MV-4-11 (cell line): ENCODE results near the gene C1orf35.
A peak's percentile ranks its signal among the peaks of the same experiment; 100 is the strongest.

Experiments used
- DNase-seq: peaks from one replicate; lab custom pipeline; 2025; lab: John Stamatoyannopoulos, UW

Gene C1orf35

GRCh38 chr1:228102791-228103620, at the start of gene C1orf35:
Gene C1orf35 (minus strand): TSS chr1:228103325. CDS start chr1:228103227, 98 bp downstream.
- peak; percentile 87 for DNase-seq

GRCh38 chr1:228152918-228153258, 49.8 kb upstream of the C1orf35 start:
- DNase-seq, result no peak

- DNase-seq, result no peak
These were observed 49.2 kb upstream of the C1orf35 start for GRCh38 chr1:228152097-228152917.

- DNase-seq, result no peak
These were observed 48.2 kb upstream of the C1orf35 start for GRCh38 chr1:228151180-228151925.

- no peak for DNase-seq
These were observed 47.5 kb upstream of the C1orf35 start for GRCh38 chr1:228150461-228151179.

GRCh38 chr1:228150120-228150460, 47.0 kb upstream of the C1orf35 start:
- DNase-seq, result no peak

GRCh38 chr1:228149406-228150119, 46.4 kb upstream of the C1orf35 start, which contains the start of gene GJC2:
Gene GJC2 (plus strand): TSS chr1:228149930. CDS start chr1:228157759, 7,829 bp downstream.
- no peak for DNase-seq

- no peak for DNase-seq
These were observed 45.8 kb upstream of the C1orf35 start for GRCh38 chr1:228148935-228149405.

GRCh38 chr1:228148196-228148861, 45.2 kb upstream of the C1orf35 start:
- no peak for DNase-seq

- DNase-seq, result no peak
These were observed 44.6 kb upstream of the C1orf35 start for GRCh38 chr1:228147768-228148167.

GRCh38 chr1:228147151-228147693, 44.1 kb upstream of the C1orf35 start:
- no peak for DNase-seq

- no peak for DNase-seq
These were observed 43.5 kb upstream of the C1orf35 start for GRCh38 chr1:228146417-228147150.

- no peak for DNase-seq
These were observed 42.6 kb upstream of the C1orf35 start for GRCh38 chr1:228145463-228146416.

- no peak for DNase-seq
These were observed 41.8 kb upstream of the C1orf35 start for GRCh38 chr1:228144993-228145343.

GRCh38 chr1:228144193-228144992, 41.3 kb upstream of the C1orf35 start:
- DNase-seq, result no peak

GRCh38 chr1:228143480-228144192, 40.5 kb upstream of the C1orf35 start:
- DNase-seq, result no peak

GRCh38 chr1:228142701-228143136, 39.6 kb upstream of the C1orf35 start:
- DNase-seq, result no peak
